ENCODE data around the gene FGD6.

The FGD6 gene

GRCh38 chr12:95184121-95184520 is 33.1 kb downstream of the FGD6 start:
- no peak for TF ChIP-seq MYC (IDR thresholded peaks at IDR 0.05; ENCODE audit: low read depth, low read length)
- TF ChIP-seq, protein P1, sequence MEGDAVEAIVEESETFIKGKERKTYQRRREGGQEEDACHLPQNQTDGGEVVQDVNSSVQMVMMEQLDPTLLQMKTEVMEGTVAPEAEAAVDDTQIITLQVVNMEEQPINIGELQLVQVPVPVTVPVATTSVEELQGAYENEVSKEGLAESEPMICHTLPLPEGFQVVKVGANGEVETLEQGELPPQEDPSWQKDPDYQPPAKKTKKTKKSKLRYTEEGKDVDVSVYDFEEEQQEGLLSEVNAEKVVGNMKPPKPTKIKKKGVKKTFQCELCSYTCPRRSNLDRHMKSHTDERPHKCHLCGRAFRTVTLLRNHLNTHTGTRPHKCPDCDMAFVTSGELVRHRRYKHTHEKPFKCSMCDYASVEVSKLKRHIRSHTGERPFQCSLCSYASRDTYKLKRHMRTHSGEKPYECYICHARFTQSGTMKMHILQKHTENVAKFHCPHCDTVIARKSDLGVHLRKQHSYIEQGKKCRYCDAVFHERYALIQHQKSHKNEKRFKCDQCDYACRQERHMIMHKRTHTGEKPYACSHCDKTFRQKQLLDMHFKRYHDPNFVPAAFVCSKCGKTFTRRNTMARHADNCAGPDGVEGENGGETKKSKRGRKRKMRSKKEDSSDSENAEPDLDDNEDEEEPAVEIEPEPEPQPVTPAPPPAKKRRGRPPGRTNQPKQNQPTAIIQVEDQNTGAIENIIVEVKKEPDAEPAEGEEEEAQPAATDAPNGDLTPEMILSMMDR (IDR thresholded peaks at IDR 0.05; ENCODE audit: low read depth, low read length), result no peak
- TF ChIP-seq MAX (IDR thresholded peaks at IDR 0.05; ENCODE audit: low read depth, low read length), result no peak
- no peak for TF ChIP-seq POLR2A (IDR thresholded peaks at IDR 0.05; ENCODE audit: extremely low read depth, insufficient read length)

GRCh38 chr12:95182868-95183415 is 34.3 kb downstream of the FGD6 start:
- DNase-seq (ENCODE audit: low read depth), result no peak
- no peak overlapping the region for H3K4me3 ChIP-seq (ENCODE audit: low read depth, low read length)
- TF ChIP-seq, protein P1 (IDR thresholded peaks at IDR 0.05; ENCODE audit: low read depth, low read length), result no peak
- TF ChIP-seq POLR2A (IDR thresholded peaks at IDR 0.05; ENCODE audit: extremely low read depth, insufficient read length), result no peak
- no peak for TF ChIP-seq MYC (IDR thresholded peaks at IDR 0.05; ENCODE audit: low read depth, low read length)
- TF ChIP-seq MAX (IDR thresholded peaks at IDR 0.05; ENCODE audit: low read depth, low read length), result no peak

More at GRCh38 chr12:95184121-95184520, 33.1 kb downstream of the FGD6 start:
- H3K4me3 ChIP-seq (ENCODE audit: low read depth, low read length), result no peak overlapping the region
- DNase-seq (ENCODE audit: low read depth), result peak; percentile 22

- no peak for DNase-seq (ENCODE audit: low read depth)
- H3K4me3 ChIP-seq (ENCODE audit: low read depth, low read length), result no peak overlapping the region
- TF ChIP-seq MYC (IDR thresholded peaks at IDR 0.05; ENCODE audit: low read depth, low read length), result no peak
- TF ChIP-seq, protein P1 (IDR thresholded peaks at IDR 0.05; ENCODE audit: low read depth, low read length), result no peak
- no peak for TF ChIP-seq MAX (IDR thresholded peaks at IDR 0.05; ENCODE audit: low read depth, low read length)
- TF ChIP-seq POLR2A (IDR thresholded peaks at IDR 0.05; ENCODE audit: extremely low read depth, insufficient read length), result no peak
Measured at GRCh38 chr12:95181103-95181502, 36.2 kb downstream of the FGD6 start.

- H3K4me3 ChIP-seq (ENCODE audit: low read depth, low read length), result no peak overlapping the region
- DNase-seq (ENCODE audit: low read depth), result no peak
- TF ChIP-seq MYC (IDR thresholded peaks at IDR 0.05; ENCODE audit: low read depth, low read length), result no peak
- TF ChIP-seq POLR2A (IDR thresholded peaks at IDR 0.05; ENCODE audit: extremely low read depth, insufficient read length), result no peak
- no peak for TF ChIP-seq MAX (IDR thresholded peaks at IDR 0.05; ENCODE audit: low read depth, low read length)
- TF ChIP-seq, protein P1 (IDR thresholded peaks at IDR 0.05; ENCODE audit: low read depth, low read length), result no peak
Measured at GRCh38 chr12:95179011-95179410, 38.3 kb downstream of the FGD6 start.

- no peak overlapping the region for H3K4me3 ChIP-seq (ENCODE audit: low read depth, low read length)
- no peak for DNase-seq (ENCODE audit: low read depth)
- no peak for TF ChIP-seq MYC (IDR thresholded peaks at IDR 0.05; ENCODE audit: low read depth, low read length)
- no peak for TF ChIP-seq MAX (IDR thresholded peaks at IDR 0.05; ENCODE audit: low read depth, low read length)
- TF ChIP-seq, protein P1 (IDR thresholded peaks at IDR 0.05; ENCODE audit: low read depth, low read length), result no peak
Measured at GRCh38 chr12:95178136-95178535, 39.1 kb downstream of the FGD6 start.
